GM12892 (cell line): Measurements from ENCODE around the gene KIAA1671.

Experiments
- POLR2A ChIP-seq: IDR thresholded peaks from 2 replicates; pipeline ENCODE4 v1.6.1; 2011; ENCODE audit warnings: low read depth, low read length, control low read depth
- POLR2AphosphoS5 ChIP-seq: IDR thresholded peaks from 2 replicates; pipeline ENCODE4 v1.6.1; 2011; ENCODE audit warnings: low read depth, low read length, control low read depth
- TAF1 ChIP-seq: IDR thresholded peaks from 2 replicates; pipeline ENCODE4 v1.6.1; 2011; ENCODE audit warnings: low read depth, mild to moderate bottlenecking, control low read depth, low read length, borderline replicate concordance

DNA sequence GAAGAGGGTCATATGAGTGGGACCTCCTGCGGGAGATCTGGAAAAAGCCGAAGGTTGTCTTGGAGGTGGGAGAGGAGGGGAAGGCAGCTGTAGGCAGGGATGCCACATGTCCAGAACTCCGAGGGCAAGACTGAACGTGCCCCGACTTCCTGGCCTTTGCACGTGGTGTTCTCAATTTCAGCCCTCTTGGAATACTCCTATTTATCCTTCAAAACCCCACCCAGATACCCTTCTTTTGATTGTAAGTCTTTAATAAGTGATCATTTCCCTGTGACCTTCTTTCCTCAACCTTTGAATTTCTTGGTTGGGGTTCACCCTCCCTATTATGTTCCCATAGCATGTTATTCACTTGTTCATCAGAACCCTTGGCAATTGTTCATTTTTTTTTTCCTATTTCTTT lies 151.9 kb downstream of the KIAA1671 start:
- no peak for TF ChIP-seq POLR2A
- no peak for TF ChIP-seq POLR2AphosphoS5
- no peak for TF ChIP-seq TAF1
